Coronary artery (tissue), 2 donors: ENCODE results near the gene ANKRD11.

ENCODE experiments used
- DNase-seq: peaks from one replicate; pipeline ENCODE4 v3.0.0-alpha.2; 2017; ENCODE audit warnings: low spot score
- H3K27ac ChIP-seq, 2 donors: fragments of 200-600 bp; sonication (generic); one replicate each; pipeline ENCODE4 v1.5.1; 2016 to 2019
- H3K4me3 ChIP-seq: fragments of 200-600 bp; sonication (generic); 2 replicates; pipeline ENCODE4 v1.5.1; 2016; ENCODE audit warnings: mild to moderate bottlenecking, moderate library complexity
- TF ChIP-seq, protein P1 (sequence below): fragments of 200-600 bp; sonication (generic); IDR thresholded peaks from one replicate; pipeline ENCODE4 v1.5.1; 2019; ENCODE audit warnings: antibody characterized with exemption

The ANKRD11 gene

GRCh38 chr16:89361751-89362539 is 128.4 kb downstream of the ANKRD11 start:
- DNase-seq, result no peak
- no peak overlapping the region for H3K27ac ChIP-seq
- TF ChIP-seq, protein P1, sequence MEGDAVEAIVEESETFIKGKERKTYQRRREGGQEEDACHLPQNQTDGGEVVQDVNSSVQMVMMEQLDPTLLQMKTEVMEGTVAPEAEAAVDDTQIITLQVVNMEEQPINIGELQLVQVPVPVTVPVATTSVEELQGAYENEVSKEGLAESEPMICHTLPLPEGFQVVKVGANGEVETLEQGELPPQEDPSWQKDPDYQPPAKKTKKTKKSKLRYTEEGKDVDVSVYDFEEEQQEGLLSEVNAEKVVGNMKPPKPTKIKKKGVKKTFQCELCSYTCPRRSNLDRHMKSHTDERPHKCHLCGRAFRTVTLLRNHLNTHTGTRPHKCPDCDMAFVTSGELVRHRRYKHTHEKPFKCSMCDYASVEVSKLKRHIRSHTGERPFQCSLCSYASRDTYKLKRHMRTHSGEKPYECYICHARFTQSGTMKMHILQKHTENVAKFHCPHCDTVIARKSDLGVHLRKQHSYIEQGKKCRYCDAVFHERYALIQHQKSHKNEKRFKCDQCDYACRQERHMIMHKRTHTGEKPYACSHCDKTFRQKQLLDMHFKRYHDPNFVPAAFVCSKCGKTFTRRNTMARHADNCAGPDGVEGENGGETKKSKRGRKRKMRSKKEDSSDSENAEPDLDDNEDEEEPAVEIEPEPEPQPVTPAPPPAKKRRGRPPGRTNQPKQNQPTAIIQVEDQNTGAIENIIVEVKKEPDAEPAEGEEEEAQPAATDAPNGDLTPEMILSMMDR, result no peak
- no peak overlapping the region for H3K4me3 ChIP-seq

DNA sequence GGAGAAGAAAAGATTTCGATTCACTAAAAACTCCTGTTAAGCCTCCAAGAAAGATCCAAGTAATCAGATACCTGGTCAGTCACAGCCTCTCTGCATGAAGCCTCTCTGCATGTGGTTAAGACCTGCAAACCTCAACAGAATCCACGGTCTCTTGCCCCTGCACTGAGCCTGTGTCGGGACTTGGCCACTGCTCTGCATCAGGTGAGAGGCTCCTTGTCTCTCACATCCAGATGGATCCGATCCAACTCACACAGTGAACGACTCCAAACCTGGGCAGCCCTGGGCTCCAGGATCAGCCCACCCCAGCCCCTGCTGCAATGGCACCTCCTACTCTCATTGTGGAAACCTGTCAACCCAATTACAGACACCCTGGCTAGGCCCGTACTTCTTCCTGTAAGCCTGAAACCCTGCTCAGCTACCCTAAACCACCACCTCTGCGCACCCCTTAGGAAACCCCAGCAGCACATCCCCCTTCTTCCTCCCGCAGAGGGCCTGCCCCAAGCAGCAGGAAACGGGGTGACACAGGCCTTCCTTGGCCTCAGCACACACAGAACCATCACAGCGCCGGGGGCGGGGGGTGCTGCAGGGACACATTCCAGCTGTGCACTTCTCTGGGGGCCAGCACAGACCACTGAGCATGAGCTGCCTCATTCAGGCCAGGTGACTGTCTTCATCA is 129.5 kb downstream of the ANKRD11 start:
- Histone ChIP-seq H3K4me3 (no peak overlapping the region), H3K27ac (no peak overlapping the region)
- TF ChIP-seq, protein P1, result no peak
- DNase-seq, result no peak

DNA sequence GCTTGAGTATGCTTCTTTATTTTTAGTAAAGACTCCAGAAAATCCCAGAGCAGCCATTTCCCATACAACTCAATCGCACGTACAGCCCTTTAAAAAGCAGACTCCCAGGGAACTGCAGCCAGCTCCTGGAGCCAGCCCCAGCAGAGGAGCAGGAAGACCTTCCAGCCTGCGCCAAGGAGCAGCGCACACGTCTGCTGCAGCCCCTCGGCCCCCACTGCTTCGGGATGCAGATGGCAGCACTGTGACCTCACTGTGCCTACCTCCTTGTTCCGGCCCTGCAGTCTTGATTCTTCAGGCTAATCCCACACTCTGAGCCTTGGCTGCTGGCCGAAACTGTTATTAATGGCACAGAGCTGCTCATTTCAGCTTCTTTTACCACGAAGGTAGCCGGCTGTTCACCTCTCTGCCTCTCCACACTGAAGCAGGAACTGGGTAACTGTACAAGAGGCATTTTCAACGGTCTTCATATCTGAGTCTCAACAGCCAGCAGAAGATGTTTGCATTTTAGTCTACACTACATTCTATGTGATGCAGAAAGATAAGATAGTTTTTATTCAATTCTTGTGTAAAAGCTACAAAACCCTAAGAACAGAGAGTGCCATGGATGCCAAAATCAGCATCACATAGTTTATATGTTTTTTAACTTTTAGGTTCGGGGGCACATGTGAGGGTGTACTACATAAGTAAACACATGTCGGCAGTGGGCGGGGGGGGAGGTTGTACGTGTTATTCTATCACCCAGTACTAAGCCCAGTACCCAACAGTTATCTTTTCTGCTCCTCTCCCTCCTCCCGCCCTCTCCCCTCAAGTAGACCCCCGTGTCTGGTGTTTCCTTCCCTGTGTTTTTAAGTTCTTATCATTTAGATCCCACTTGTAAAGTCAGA is 130.9 kb downstream of the ANKRD11 start:
- H3K27ac ChIP-seq, result peak overlapping the region in 1 of 2 donors; percentile 43
- peak overlapping the region; percentile 43 for H3K4me3 ChIP-seq
- TF ChIP-seq, protein P1, result no peak
- no peak for DNase-seq

- Histone ChIP-seq H3K27ac (no peak overlapping the region), H3K4me3 (no peak overlapping the region)
- TF ChIP-seq, protein P1, result no peak
- no peak for DNase-seq
Observed at GRCh38 chr16:89358030-89359005, 132.0 kb downstream of the ANKRD11 start.

DNA sequence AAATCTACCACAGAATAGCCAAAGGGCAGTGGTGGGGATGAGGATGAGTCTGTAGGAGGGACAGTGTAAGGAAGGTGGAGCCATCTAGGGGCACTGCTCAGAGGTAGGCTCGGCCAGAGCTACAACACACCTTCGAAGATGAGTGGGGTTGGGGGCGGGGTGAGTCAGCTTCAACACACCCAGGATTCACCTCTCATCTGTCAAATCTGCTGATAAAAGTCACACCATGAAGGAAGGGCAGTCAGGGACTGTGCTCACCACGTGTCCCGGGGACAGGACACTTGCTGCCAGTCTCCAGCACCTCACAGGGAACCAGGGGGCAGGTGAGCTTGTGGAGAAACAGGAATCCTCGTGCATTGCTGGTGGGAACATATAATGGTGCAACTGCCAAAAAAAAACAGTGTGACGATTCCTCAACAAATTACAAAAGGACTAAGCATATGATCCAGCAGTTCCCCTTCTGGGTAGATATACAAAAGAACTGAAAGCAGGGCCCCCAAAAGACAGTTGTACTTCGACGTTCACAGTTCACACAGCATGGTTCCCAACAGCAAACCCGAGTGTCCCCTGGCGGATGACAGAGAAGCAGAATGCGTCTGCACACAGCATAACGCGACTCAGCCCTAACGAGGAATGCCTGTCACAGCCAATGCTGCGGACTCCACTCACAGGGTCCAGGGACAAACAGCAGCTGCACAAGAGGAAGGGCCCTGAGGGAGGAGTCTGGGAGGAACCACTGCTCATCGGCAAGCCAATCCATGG is 133.1 kb downstream of the ANKRD11 start:
- no peak for DNase-seq
- Histone ChIP-seq H3K4me3 (no peak overlapping the region), H3K27ac (no peak overlapping the region)
- TF ChIP-seq, protein P1, result no peak

DNA sequence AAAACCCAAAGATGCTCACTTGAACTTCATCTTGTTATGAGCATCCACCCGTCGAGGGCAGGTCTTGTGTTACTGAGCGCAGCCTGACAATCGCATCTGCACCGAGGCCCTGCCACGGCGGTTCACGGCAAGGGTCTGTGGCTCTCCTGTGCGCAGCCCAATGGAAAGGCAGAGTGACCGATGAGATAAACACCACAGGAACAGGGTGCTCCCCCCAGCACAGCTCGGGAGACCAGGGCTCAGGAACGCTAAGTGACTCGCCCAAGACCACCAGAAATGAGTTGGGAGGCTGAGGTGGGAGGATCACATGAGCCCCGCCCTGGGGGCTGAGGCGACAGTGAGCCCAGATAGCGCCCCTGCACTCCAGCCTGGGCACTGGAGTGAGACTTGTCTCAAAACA is 134.7 kb downstream of the ANKRD11 start:
- Histone ChIP-seq H3K27ac (no peak overlapping the region), H3K4me3 (no peak overlapping the region)
- TF ChIP-seq, protein P1, result no peak
- DNase-seq, result no peak
